Suprapubic skin (tissue), 4 donors: ENCODE data around the gene CERS1. TPM values are rescaled to one million over a fixed set of nuclear protein-coding genes. Genes with fewer than 3 reads are reported as not detected.
"Not testable (repeated sequence)": the region's sequence is repeated elsewhere in the genome, so short reads cannot be mapped to it uniquely, and the experiment has no call there.

Experiments used
- DNase-seq, 2 donors: peaks; one replicate each; pipeline ENCODE4 v3.0.0-alpha.2; 2019; ENCODE audit warnings: low spot score in 2 of 2
- H3K27ac ChIP-seq: fragments of 200-600 bp; sonication (generic); one replicate; pipeline ENCODE4 v1.5.1; 2019
- H3K27me3 ChIP-seq: fragments of 200-600 bp; sonication (generic); one replicate; pipeline ENCODE4 v1.5.1; 2019
- H3K36me3 ChIP-seq: fragments of 200-600 bp; sonication (generic); one replicate; pipeline ENCODE4 v1.5.1; 2019
- H3K4me1 ChIP-seq: fragments of 200-600 bp; sonication (generic); one replicate; pipeline ENCODE4 v1.5.1; 2019
- H3K4me3 ChIP-seq: fragments of 200-600 bp; sonication (generic); one replicate; pipeline ENCODE4 v1.5.1; 2019; ENCODE audit warnings: mild to moderate bottlenecking
- H3K9me3 ChIP-seq: fragments of 200-600 bp; sonication (generic); one replicate; pipeline ENCODE4 v1.5.1; 2019
- EP300 ChIP-seq: sonication (generic); formaldehyde crosslinking; IDR thresholded peaks from one replicate; pipeline ENCODE4 v1.6.1; 2017; ENCODE audit warnings: antibody characterized with exemption
- POLR2A ChIP-seq, 2 donors: fragments of 450-650 bp; IDR thresholded peaks; one replicate each; pipeline ENCODE4 v1.6.1; 2017; ENCODE audit warnings: antibody characterized with exemption in 2 of 2, mild to moderate bottlenecking in 2 of 2, moderate library complexity in 2 of 2
- POLR2AphosphoS5 ChIP-seq, 3 donors: sonication (generic); formaldehyde crosslinking; IDR thresholded peaks; one replicate each; pipeline ENCODE4 v1.6.1; 2017; ENCODE audit warnings: antibody characterized with exemption in 3 of 3
- WGBS: methylation state at CpG from one replicate; pipeline ENCODE4 v1.1.5; 2018; 5-methylcytosine and 5-hydroxymethylcytosine counted together
- total RNA-seq, 4 donors: library from RNA; depleted of rRNA; stranded (reverse); fragments of >200 nt; gene quantifications; one replicate each; pipeline ENCODE4 v1.1.0, GENCODE V29; 2016
- TF ChIP-seq, protein P1 (sequence below), 2 donors: fragments of 200-600 bp in 1 of 2; fragments of 450-650 bp in 1 of 2; sonication (generic) in 1 of 2; IDR thresholded peaks; one replicate each; pipeline ENCODE4 v1.5.1; 2016 to 2019; ENCODE audit warnings: antibody characterized with exemption in 2 of 2, mild to moderate bottlenecking in 1 of 2, moderate library complexity in 1 of 2

The CERS1 gene
- total RNA-seq, 4 donors from 2014 or later: 0.68 TPM; not detected in 3

DNA sequence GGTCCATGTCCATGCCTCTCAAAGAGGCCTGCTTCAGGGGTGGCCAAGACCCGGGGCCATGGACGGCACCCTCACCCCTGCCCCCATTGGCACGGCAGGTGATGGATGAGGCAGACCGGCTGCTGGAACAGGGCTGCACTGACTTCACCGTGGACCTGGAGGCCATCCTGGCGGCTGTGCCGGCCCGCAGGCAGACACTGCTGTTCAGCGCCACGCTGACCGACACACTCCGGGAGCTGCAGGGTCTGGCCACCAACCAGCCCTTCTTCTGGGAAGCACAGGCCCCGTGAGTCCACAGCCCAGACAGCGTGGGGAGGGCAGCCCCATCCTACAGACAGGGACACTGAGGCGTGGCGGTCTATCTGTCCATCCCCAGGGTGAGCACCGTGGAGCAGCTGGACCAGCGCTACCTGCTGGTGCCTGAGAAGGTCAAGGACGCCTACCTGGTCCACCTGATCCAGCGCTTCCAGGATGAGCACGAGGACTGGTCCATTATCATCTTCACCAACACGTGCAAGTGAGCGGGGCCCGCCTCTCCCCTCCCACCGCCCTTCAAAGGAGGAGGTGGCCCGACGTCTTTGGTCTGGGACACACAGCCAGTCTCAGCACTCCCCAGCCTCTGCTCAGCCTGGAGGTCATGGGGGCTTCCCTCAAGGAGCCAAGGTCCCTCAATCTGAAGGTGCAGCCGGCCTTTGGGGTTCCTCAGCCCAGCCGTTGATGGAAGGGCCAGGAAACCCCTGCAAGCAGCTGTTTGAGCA lies 26.4 kb upstream of the CERS1 start:
- Histone ChIP-seq H3K36me3 (peaks cover 64% of the 10 kb centered on the region), H3K27ac (no peak overlapping the region), H3K4me1 (peaks cover 31% of the 10 kb centered on the region), H3K9me3 (no peaks in the 10 kb centered on the region), H3K27me3 (no peaks in the 10 kb centered on the region), H3K4me3 (no peak overlapping the region)
- TF ChIP-seq, protein P1, sequence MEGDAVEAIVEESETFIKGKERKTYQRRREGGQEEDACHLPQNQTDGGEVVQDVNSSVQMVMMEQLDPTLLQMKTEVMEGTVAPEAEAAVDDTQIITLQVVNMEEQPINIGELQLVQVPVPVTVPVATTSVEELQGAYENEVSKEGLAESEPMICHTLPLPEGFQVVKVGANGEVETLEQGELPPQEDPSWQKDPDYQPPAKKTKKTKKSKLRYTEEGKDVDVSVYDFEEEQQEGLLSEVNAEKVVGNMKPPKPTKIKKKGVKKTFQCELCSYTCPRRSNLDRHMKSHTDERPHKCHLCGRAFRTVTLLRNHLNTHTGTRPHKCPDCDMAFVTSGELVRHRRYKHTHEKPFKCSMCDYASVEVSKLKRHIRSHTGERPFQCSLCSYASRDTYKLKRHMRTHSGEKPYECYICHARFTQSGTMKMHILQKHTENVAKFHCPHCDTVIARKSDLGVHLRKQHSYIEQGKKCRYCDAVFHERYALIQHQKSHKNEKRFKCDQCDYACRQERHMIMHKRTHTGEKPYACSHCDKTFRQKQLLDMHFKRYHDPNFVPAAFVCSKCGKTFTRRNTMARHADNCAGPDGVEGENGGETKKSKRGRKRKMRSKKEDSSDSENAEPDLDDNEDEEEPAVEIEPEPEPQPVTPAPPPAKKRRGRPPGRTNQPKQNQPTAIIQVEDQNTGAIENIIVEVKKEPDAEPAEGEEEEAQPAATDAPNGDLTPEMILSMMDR (IDR thresholded peaks at IDR 0.05): no peak
- TF ChIP-seq EP300 (no peak), POLR2AphosphoS5 (IDR thresholded peaks at IDR 0.05) (no peak), POLR2A (IDR thresholded peaks at IDR 0.05) (no peak)
- 82% methylated on average over 14 of the region's 29 CpGs for WGBS
- peak in 1 of 2 donors; percentile 60 for DNase-seq

DNA sequence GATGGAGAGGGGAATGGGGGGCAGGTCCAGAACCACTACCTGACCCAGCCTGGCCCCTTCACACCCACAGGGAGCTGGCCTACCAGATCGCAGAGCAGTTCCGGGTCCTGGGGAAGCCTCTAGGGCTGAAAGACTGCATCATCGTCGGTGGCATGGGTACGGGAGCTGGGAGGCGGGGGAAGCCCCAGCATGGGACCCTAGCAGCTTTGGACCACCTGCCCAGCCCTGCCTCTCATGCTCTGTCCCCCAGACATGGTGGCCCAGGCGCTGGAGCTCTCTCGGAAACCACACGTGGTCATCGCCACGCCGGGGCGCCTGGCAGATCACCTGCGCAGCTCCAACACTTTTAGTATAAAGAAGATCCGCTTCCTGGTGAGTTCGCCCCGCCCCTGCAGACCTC lies 25.6 kb upstream of the CERS1 start:
- peaks cover 56% of the 10 kb centered on the region for H3K36me3 ChIP-seq
- H3K4me3 ChIP-seq: no peak overlapping the region
- H3K9me3 ChIP-seq: no peaks in the 10 kb centered on the region
- H3K27me3 ChIP-seq: no peaks in the 10 kb centered on the region
- peaks cover 32% of the 10 kb centered on the region for H3K4me1 ChIP-seq
- peak in 1 of 2 donors; percentile 62 for DNase-seq
- 94% methylated on average over 11 of the region's 17 CpGs for WGBS
- TF ChIP-seq EP300 (no peak), POLR2AphosphoS5 (IDR thresholded peaks at IDR 0.05) (no peak), POLR2A (IDR thresholded peaks at IDR 0.05) (no peak)
- TF ChIP-seq, protein P1 (IDR thresholded peaks at IDR 0.05): no peak
- H3K27ac ChIP-seq: no peak overlapping the region

DNA sequence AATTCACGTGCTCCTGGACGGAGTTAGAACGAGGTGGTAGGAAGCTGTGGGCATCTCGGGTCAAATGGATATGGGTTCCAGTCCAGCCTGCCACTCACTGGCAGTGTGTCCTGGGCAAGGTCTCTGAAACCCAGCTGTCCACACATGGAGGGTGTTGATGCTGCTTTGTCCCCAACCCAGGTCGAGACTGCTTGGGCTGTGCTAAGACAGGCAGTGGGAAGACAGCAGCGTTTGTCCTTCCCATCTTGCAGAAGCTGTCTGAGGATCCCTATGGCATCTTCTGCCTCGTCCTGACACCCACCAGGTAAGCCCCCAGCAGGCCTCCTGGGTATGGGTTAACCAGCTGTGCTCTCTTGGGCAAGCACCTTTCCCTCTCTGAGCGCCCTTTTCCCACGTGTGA lies 24.4 kb upstream of the CERS1 start:
- WGBS: 65% methylated on average over 6 of the region's 9 CpGs
- DNase-seq: no peak
- no peaks in the 10 kb centered on the region for H3K27me3 ChIP-seq
- H3K4me1 ChIP-seq: peaks cover 32% of the 10 kb centered on the region
- H3K36me3 ChIP-seq: peaks cover 51% of the 10 kb centered on the region
- TF ChIP-seq POLR2A (IDR thresholded peaks at IDR 0.05) (no peak), EP300 (no peak), POLR2AphosphoS5 (IDR thresholded peaks at IDR 0.05) (no peak)
- TF ChIP-seq, protein P1 (IDR thresholded peaks at IDR 0.05): no peak
- no peak overlapping the region for H3K27ac ChIP-seq
- H3K9me3 ChIP-seq: no peaks in the 10 kb centered on the region
- peak overlapping the region; percentile 96 for H3K4me3 ChIP-seq

DNA sequence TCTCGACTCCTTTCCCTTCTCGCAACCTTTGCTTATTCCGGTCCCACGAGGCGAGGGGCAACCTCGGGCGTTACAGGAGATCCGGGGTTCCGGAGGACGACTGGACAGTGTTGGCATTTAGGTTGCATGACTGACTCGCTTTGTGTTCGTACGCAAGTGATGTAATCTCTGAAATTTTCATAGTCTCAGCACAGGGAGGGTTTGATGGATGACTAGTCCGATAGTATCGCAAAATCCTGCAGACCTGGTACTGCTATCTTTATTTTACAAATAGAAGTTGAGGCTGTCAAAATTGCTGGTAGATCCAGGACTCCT lies 23.9 kb upstream of the CERS1 start:
- H3K4me3 ChIP-seq: peak overlapping the region; percentile 96
- peaks cover 32% of the 10 kb centered on the region for H3K4me1 ChIP-seq
- 0% methylated on average over 6 of the region's 15 CpGs for WGBS
- peaks cover 51% of the 10 kb centered on the region for H3K36me3 ChIP-seq
- H3K27ac ChIP-seq: peak overlapping the region; percentile 94
- H3K9me3 ChIP-seq: no peaks in the 10 kb centered on the region
- no peak for DNase-seq
- H3K27me3 ChIP-seq: no peaks in the 10 kb centered on the region
- TF ChIP-seq POLR2A (IDR thresholded peaks at IDR 0.05) (no peak), EP300 (no peak), POLR2AphosphoS5 (IDR thresholded peaks at IDR 0.05) (no peak)
- TF ChIP-seq, protein P1 (IDR thresholded peaks at IDR 0.05): no peak

DNA sequence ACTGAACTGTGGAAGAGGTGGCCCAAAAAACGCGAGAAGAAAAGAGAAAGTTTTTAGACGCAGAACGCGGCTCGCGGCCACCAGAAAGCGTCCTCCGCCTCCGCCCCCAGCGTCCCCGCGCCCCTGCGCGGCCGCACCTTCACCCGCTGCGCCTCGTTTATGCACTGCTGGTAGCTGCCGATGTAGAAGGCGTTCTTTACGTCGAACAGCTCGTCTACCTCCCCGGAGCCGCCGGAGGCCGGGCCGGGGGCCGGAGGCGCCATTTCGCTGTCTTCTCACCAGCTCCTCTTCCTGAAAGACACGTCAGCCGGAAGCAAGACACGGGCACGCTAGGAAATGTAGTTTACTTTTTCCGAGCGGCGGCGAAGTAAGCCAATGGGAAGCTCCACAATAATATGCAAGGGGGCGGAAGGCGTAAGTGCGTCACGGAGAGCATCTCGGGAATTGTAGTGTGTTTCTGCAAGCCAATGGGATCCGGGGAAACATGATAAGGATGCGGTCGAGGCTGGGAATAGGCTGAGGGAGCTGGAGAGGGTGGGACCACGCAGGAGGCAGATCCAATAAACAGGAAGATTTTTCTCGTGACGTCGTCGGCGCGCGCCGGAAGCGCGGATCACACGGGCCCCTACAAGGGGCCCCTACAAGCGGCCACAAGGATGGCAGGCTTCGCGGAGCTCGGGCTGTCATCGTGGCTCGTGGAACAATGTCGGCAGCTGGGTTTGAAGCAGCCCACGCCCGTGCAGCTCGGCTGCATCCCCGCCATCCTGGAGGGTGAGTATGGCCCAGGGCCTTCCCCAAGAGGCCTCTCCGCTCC lies 23.3 kb upstream of the CERS1 start, which contains the start of the genes COPE and DDX49:
TSS of gene COPE (minus strand) at position 302 of the 814 bp plus-strand sequence. CDS start at position 263, 39 bp downstream.
TSS of gene DDX49 (plus strand) at position 630 of the 814 bp plus-strand sequence. CDS start at position 657, 27 bp downstream.
- Histone ChIP-seq H3K4me3 (peak within 1 kb of the TSS; percentile 96), H3K9me3 (no peaks in the 10 kb centered on the region), H3K27ac (peak within 1 kb of the TSS; percentile 94), H3K36me3 (peaks cover 49% of the 10 kb centered on the region), H3K27me3 (no peaks in the 10 kb centered on the region), H3K4me1 (peaks cover 32% of the 10 kb centered on the region)
- TF ChIP-seq POLR2A (IDR thresholded peaks at IDR 0.05): peak; percentile 77 to 93
- peak in 2 of 3 donors; percentile 80 to 90 for TF ChIP-seq POLR2AphosphoS5 (IDR thresholded peaks at IDR 0.05)
- TF ChIP-seq, protein P1 (IDR thresholded peaks at IDR 0.05): no peak
- no peak for TF ChIP-seq EP300
- WGBS: under 1% methylated on average over 44 of the region's 72 CpGs
- peak; percentile 99 for DNase-seq

DNA sequence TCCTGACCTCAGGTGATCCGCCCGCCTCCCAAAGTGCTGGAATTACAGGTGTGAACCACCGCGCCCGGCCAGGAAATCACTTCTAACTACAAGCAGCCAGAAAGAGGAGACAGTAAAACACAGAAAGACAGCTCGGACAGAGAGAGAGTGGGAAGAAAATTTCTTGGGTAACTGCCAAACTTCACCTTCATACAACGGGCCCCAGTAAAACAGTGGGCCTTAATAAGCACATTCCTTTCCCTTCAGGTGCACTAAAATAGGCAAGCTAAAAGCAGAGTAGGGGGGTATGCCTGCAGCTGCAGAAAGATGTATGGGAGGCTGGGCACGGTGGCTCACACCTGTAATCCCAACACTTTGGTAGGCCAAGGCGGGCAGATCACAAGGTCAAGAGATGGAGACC lies 21.6 kb upstream of the CERS1 start:
- Histone ChIP-seq H3K36me3 (peaks cover 46% of the 10 kb centered on the region), H3K4me1 (peaks cover 32% of the 10 kb centered on the region), H3K4me3 (peak overlapping the region; percentile 96)
- not testable (repeated sequence) for H3K27ac ChIP-seq, H3K27me3 ChIP-seq, DNase-seq, H3K9me3 ChIP-seq
- 80% methylated on average over 9 of the region's 9 CpGs for WGBS
